Measurements from ENCODE around the gene GLYATL3.
A peak's percentile ranks its signal among the peaks of the same experiment; 100 is the strongest.

Gene GLYATL3

GRCh38 chr6:49514571-49515484, 15.1 kb downstream of the GLYATL3 start:
- no peak for DNase-seq (ENCODE audit: low spot score)

DNA sequence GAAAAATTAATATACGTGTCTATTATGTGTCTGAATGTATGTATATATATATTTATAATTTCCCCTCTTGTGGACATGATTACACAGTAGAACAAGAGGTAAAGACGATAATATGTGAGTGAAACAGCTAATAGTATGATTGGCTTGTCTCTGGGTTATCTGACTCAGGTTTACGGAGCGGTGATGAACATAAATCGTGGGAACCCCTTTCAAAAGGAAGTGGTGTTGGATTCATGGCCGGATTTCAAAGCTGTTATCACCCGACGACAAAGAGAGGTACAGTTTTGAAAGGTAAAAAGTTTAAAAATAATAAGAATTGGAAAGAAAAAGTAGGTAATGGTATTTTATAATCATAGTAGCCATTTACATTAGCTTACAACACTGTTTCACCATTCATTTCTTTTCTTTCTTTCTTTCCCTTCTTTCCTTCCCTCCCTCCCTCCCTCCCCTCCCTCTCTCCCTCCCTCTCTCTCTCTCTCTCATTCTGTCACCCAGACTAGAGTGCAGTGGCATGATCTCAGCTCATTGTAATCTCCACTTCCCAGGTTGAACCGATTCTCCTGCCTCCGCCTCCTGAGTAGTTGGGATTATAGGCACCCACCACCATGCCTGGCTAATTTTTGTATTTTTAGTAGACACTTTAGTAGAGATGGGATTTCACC, 15.9 kb downstream of the GLYATL3 start:
- DNase-seq (ENCODE audit: low spot score) = no peak

GRCh38 chr6:49516147-49516505, 16.4 kb downstream of the GLYATL3 start:
- DNase-seq (ENCODE audit: low spot score) = no peak

DNA sequence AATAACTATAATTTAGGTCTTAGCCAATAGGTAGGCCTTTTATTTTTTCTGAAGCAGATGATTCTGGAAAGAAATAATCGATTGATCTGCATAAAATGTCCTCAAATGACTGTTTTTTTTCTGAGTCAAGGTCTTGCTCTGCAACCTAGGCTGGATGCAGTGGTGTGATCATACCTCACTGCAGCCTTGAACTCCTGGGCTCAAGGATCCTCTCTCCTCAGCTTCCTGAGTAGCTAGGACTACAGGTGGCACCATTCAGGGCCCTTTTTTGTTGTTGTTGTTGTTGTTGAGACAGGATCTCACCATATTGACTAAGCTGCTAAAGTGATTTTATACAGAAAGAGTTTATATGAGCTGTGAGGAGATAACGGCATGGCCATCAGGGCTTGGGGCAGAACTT, 18.2 kb downstream of the GLYATL3 start:
- DNase-seq (ENCODE audit: low spot score) = no peak

GRCh38 chr6:49519660-49520059, 19.9 kb downstream of the GLYATL3 start:
- DNase-seq (ENCODE audit: low spot score) = no peak

GRCh38 chr6:49522710-49523593, 23.2 kb downstream of the GLYATL3 start:
- no peak for DNase-seq (ENCODE audit: low spot score)

DNA sequence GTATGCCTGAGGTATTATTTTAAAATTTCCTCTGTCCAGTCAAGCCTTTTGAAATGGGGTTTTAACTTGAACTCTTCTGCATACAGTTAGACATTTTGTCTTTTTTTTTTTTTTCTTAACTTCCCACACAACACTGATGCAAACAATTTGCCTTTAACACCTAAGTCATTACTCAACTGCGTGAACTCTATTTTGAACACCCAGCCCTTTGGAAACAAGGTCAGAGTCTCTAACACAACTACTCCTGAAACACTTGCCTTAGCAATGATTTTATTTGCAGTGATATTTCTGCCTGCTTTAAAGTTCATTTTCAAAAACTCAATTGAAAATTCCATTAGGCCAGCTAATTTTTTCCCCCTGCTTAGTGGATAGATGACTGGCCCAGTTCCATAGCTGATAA, 24.2 kb downstream of the GLYATL3 start:
- no peak for DNase-seq (ENCODE audit: low spot score)

- DNase-seq (ENCODE audit: low spot score) = no peak
Observed at GRCh38 chr6:49524541-49524940, 24.8 kb downstream of the GLYATL3 start.

GRCh38 chr6:49526598-49526997, 26.9 kb downstream of the GLYATL3 start:
- no peak for DNase-seq (ENCODE audit: low spot score)

GRCh38 chr6:49527320-49527719, 27.6 kb downstream of the GLYATL3 start:
- no peak for DNase-seq (ENCODE audit: low spot score)

- DNase-seq (ENCODE audit: low spot score) = no peak
Observed at GRCh38 chr6:49528571-49528970, 28.8 kb downstream of the GLYATL3 start.

- no peak for DNase-seq (ENCODE audit: low spot score)
Observed at GRCh38 chr6:49530141-49530776, 30.5 kb downstream of the GLYATL3 start.

- peak; percentile 59 for DNase-seq (ENCODE audit: low spot score)
Observed at GRCh38 chr6:49531774-49532569, 32.2 kb downstream of the GLYATL3 start.

DNA sequence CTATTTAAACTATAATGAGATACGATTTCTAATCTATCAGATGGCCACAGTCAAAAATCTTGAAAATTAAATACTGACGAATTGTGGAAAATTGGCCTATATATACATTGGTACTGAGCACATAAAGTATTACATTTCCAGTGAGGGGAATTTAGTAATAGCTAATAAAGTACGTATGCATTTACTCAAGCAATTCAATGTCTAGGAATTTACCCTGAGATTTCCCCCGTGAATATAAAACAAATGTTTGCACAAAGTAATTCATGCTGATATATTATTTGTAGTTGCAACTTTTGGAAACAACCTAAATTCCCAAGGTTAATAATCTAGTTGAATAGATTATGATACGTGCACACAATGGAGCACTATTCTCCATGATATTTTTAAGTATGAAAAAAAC, 36.1 kb downstream of the GLYATL3 start:
- DNase-seq (ENCODE audit: low spot score) = no peak

DNA sequence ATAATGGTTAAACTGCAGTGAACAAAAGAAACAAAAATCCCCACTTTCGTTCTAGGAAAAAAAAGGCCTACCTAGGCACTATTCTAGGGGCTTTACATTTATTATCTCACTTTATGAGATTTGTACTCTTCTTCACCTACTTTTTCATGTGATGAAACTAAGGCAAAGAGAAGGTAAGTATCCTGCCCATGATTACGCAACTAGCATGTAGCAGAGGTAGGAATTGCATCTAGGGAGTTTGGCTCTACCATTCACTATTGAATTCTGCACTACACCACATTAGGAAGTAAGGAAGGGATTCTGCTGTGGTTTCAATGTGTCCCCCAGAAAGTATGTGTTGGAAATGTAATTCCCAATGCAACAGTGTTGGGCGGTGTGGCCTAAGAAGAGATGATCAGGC, 39.4 kb downstream of the GLYATL3 start:
- no peak for DNase-seq (ENCODE audit: low spot score)

GRCh38 chr6:49540614-49541013, 40.9 kb downstream of the GLYATL3 start:
- no peak for DNase-seq (ENCODE audit: low spot score)

- no peak for DNase-seq (ENCODE audit: low spot score)
Observed at GRCh38 chr6:49541210-49541724, 41.5 kb downstream of the GLYATL3 start.

DNA sequence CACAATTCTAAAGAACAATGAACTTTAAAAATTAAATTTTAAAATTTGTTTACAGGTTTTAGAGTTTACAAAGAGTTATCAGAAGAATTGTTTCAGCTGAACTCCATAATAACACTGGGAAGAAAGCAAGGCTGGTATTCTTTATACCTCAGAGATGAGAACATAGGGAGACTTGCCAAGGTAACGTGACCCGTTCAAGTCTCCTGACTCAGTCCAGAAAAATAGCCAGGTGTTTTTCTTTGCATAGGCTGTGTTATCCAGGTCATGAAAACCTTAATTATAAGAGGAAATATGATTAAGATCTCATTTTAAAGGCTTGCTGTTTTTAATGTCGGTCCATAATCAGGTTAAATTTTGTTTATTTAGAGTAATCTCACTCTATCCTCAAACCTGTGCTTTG, 42.2 kb downstream of the GLYATL3 start:
- no peak for DNase-seq (ENCODE audit: low spot score)

GRCh38 chr6:49543087-49543858, 43.5 kb downstream of the GLYATL3 start:
- DNase-seq (ENCODE audit: low spot score) = no peak

DNA sequence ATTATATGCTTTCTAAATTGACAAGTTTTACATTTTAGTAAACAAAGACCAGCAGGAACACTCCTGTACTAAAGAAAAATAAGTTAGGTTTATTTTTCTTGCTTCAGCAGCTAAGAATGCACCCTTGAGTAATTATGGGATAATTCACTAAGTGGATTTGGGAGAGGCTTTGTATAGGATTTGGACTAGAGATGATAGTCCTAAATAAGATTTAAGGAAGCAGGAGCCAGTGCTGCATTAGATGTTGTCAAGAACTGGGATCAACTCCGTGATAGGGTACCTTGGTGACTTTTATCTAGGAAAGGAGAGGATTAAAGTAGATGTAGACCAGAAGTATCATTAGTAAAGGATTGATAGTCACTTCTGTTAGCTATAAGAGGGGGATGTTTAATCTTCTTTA, 46.6 kb downstream of the GLYATL3 start:
- DNase-seq (ENCODE audit: low spot score) = no peak

All from cerebellar cortex (tissue), 1 donor.